Measurements from ENCODE around the gene SYNDIG1.

SYNDIG1 gene

DNA sequence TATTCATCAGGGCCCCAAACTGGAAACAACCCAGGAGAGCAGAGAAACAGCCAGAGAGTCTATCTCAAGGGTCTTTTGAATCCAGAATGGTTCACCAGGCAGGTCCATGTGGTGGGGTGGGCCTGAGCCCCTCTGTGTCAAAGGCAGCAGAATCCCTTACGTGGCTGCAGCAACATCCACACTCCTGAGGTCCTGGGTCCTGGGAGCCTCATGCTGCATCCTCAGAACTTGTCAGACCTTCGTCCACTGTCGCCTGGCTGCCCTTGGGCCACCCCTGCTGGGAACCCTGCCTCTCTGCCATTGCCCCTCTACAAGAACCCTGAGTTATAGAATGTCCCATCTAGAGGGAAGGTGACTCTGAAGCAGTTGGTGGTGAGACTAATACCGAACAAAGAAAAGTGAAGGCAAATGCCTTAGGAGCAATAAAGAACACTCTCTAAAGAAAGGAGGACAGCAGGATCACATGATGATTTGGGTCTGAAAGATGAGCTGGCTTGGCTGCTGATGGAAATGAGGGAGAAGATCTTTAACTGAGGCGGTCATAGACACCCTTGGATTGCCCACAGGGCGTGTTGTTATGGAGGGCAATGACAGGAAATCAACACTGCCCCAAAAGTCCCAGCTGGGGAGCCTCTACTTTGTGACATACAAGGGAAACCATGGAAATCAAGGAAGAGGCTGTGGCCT lies 161.2 kb downstream of the SYNDIG1 start:
- DNase-seq = no peak

DNA sequence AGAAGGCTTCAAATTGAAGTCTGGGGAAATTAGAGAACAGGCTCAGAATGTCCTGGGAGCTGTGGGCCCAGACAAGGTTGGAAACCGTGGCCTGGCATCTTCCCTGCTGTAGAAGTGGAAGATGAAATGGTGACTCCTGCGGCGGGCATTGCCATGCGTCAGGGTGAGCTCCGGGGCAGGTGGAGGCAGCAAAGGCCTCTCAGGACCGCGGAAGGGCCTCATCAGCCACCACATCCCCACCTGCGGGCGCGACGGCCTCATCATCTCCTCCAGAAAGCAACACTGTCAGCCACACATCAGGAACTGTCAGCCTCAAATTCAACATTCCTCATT lies 161.7 kb downstream of the SYNDIG1 start:
- DNase-seq = no peak

DNA sequence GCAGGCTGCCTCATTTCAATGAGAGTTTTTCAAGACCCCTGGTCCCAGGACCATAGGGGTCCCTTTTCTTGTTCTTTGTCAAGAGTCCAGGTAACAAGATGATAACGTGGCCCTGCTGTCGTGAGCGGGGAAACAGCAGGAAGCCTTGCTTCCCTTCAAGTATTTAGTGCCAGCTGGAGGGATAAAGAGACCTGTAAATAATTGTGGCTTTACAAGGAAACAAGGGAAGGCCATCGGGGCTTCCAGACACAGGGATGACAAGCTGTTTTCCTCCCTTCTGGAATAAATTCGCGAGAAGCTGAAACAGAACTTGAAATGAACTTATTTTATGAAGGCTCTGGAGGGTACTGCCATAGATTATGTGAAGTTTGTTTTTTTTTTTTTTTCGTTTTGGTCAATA lies 163.2 kb downstream of the SYNDIG1 start:
- no peak for DNase-seq

DNA sequence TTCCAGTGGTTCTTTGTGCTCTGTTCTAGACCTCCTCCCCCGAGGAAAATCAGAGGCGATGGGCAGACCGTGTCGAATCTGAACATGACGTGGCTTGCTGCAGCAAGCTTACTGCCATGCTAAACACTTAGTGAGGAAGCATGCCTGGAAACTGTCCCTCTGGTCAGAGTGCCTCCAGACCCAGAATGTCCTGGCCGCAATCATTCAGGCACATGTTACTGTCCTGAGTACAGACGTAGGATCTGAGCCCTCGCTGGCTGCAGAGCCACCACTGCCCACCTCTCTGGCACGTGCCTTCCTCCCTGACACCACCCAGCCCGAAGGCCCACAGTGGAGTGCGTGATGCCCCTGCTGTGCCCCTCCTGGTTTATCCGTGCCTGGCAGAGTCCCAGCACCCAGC lies 163.6 kb downstream of the SYNDIG1 start:
- DNase-seq = no peak

DNA sequence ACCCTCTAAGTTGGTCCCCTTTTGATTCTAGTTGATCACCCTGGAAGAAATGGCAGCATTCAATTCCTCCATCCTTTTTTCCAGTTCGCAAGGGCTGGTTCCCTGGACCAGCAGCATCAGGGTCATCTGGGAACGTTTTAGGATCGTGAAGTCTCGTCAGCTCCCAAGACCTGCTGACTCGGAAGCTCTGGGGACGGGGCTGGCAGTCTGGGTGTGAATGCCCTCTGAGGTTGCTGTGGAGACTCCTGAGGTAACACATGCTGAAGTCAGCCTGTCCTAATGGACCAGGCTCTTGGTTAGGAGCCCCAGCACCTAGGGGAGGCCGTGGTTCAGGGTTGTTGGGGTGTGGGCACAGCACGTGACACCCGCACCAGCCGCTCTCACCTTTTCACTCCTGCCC lies 164.1 kb downstream of the SYNDIG1 start:
- DNase-seq = no peak

DNA sequence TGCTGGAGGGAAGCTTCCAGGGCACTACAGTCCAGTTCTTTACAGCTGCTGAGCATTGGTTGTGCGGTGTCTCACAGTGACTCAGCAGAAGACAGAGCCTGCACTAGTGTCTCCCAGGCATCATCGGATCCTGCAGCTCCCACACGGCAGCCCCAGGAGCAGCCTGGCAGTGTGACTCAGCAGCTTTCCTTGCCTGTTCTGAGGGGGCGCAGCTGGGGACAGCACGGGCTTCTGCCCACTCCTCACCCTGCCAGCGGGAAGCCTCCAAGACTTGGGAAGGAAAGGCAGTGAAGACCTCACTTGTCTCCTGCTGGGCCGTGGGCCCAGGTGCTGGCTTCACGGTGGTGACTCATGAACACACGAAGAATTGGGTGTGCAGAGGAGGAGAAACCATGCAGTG lies 165.4 kb downstream of the SYNDIG1 start:
- peak in 49 of 56 donors; percentile 12 to 83 (median 56) for DNase-seq

DNA sequence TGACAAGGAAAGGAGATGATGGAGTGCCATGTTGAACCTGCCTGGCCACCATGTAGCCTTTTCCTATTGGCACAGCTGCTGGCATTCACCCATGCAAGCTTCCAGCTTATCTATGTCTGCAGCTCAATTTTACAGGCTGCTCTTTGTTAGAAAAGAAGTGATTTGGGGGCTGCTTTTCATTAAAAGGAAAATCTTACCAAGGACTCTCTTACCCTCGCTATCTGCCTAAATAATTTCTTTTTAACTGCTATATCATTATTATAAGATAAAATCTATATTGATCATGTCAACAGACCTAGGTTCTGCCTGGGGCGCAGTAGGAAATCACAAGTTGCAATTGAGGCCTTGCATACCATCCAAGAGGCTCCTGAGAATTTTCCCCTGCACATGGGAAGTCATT lies 167.2 kb downstream of the SYNDIG1 start:
- DNase-seq = no peak

DNA sequence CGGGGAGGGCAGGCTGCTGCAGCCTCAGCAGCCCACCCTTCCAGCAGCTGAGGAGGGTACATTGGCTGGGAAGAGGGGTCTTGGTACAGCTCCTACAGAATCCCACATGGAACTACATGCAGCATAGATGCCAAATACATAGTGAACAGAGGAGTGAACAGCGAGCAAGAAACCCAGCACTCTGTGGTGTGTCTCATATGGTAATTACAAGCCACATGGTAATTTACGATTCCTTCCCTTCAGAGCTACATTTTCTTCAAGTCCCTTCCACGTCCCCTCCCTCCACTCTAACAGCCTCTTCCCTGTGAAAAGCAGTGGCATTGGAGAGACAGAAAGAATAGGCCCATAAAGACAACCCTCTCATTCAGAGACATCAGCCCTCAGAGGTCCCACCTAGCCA lies 167.7 kb downstream of the SYNDIG1 start:
- DNase-seq = no peak

DNA sequence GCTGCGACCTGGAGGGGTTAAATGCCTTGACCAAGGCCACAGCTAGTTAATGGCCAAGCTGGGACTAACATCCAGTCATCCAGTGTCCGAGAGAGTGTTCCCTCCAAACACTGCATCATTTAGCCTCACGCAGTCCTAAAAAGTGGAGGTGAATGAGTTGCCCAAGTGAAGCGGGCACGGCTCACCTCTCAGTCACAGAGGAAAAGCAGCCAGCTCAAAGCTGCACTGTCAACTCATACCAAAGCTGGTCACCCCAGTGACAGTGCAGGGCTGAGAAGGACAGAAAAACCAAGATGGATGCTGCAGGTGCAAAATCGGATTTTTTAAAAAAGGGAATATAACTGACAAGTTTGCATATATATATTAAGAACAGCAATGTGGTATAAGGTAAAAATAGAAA lies 168.5 kb downstream of the SYNDIG1 start:
- no peak for DNase-seq

DNA sequence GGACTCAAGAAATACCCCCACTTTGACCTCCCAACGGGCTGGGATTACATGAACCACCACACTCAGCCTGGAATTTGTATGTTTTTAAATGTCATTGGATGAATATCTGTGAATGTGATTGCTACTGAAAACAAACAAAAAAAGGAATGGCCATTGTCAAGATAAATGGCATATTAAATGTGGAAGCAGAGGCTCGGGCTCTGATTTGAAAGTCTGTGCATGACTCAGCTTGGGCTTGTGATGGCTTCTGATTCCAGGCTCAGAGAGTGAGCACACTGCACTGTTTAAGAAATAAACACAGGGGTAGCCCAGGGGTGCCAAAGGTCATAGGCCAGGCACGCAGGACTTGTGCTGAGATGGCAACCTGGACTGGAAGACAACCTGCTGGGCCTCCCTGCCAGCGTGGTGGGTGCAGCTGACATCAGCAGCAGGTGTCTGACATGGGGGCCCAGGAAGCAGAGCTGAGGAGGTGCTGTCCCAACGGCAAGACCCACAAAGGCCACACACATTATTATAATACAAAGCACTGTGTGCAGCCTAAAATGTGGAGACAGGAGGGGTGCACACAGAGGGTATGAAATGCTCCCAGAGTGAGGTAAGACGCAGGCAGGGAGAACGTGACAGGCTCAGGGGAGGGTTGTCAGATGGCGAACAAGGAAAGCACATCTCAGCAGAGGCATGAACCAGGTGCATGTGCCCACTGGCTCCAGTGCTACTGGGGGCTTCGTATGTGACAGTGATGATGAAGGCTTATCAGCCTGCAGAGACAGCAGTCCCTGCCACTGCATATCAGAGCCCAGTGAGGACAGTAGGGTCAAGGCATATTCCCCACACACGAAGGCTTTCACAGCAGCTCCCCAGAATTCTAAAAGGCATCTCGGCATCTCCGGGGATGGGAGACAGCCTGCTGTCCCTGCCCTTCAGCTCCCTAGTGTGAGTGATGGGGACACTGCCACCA lies 169.4 kb downstream of the SYNDIG1 start:
- DNase-seq = no peak

DNA sequence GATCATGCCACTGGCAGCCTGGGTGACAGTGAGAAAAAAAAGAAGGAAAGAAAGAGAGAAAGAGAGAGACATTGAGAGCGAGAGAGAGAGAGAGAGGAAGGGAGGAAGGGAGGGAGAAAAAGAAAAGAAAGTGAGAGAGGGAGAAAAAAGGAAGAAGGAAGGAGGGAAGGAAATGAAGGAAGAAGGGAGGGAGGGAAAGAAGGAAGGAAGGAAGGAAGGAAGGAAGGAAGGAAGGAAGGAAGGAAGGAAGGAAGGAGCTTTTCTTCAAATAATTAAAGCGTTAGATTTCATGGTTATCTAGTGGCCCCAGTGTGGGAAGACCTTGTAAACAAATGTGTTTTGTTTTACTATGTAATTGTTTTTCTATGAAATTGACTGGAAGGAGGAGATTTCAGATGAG lies 170.8 kb downstream of the SYNDIG1 start:
- no peak for DNase-seq

DNA sequence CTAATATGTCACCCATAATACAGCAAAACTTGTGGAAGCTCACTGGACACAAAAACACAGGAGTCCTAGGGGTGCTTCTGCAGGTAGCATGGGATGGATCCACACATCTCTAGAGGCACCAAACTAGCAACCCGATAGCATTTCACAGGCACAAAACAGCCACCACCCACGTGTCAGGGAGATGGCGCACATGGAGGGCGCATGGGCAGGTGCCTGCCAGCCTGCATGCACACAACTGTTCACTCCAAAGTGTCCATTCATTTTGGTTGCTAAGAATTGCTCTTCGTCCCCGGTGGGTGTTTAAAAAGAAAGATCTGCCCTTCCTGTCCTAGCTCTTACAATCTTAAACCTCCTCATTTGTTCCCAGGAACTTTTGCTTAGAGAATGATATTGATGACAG lies 171.3 kb downstream of the SYNDIG1 start:
- DNase-seq = no peak

DNA sequence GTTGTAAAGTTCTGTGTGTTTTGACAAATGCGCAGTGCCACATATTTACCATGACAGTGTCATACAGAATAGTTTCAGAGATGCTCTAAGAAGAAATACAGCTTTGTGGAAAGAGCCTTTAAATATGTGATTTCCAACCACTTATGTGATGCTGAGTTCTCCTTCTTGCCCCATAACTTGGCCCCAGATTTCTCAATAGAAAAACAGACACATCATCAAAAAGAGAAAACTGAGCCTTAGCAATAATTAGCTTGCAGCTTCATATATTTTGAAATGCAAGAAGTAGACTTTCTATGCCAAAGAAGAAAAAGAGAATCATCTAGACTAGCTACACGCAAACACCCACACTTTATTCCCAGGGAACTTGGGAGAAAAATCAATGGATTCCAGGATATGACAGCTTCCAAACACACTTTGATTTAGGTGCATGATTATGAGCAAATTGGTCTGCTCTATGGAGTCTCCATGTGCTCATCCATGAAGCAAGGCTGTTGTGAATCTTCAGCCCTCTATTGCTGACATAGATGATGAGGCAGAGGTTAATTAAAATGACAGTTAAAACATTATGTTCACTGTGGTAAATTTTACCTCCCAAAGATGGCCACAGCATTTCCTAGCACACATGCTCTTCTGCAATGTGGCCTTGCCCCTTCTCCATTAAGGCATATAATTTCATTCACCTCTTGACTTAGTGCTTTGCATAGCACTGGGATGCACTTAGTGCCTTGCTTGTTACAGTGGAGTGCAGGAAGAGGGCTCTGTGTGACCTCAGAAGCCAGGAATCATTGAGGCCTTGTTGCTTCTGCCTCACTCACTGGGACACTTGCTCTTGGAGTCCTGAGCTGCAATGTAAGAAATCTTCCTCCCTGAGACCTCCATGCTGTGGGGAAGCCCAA lies 174.6 kb downstream of the SYNDIG1 start:
- no peak for DNase-seq

DNA sequence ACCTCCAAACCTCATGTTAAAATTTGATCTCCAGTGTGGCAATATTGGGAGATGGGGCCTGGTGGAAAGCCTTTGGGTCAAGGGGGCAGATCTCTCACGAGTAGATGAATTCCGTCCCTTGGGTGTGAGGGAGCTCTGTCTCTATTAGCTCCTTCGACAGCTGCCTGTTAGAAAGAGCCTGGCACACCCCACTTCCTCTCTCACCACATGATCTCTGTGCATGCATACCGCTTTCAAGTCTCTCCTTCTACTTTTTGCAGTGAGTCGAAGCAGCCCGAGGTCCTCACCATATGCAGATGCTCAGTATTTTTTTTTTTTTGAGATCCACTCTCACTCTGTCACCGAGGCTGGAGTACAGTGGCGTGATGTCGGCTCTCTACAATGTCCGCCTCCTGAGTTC lies 176.9 kb downstream of the SYNDIG1 start:
- peak in 1 of 56 donors; percentile 20 for DNase-seq

DNA sequence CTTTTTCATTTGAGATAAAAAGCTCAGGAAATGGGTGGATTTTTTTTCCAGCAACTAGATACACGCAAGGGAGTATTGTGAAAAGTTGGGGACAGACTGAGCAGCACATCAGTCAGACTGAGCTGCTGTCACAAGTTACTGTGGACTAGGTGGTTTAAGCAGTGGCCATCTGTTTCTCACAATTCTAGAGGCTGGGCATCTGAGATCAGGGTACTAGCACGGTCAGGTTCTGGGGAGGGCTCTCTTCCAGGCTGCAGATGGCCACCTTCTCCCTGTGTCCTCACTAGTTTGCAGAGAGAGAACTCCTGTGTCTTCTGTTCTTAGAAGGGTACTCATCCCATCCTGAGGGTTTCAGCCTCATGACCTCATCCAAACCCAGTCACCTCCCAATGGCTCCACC lies 178.3 kb downstream of the SYNDIG1 start:
- no peak for DNase-seq

DNA sequence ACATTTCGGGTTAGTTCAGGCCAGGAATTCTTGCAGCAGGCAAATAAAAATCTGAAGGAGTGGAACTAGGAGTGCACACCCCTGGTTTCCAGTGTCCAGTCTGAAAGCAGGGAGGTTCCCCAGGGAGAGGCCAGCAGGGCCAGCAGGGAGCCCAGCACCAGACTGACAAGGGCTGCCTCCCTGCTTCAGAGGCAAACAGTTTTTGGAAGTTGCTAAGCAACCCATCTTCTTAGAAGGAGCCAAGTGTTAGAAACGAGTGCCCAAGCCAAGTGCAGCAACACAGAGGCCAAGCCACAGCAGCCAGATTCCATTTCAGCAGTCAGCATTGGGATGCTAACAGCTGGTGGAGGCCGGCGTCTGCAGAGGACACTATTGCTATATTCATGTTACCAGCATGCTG lies 179.1 kb downstream of the SYNDIG1 start:
- DNase-seq = no peak

DNA sequence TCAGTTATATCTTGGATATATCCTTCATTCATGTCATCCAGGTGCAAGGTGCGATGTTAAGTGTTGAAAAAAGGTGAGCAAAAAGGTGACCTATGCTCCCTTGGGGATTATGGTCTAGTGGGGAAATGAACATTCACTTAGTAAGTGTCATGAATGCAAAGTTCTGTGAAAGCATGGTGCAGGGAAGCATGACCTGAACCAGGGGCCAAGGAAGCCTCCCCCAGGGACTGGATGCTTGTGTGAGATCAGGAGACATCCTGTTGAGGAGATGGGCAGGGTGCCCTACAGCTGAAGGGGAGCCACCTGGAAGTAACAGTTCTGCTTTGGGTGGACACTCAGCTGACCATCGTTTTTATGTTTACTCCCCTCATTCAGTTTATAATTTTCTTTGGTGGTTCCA lies 179.5 kb downstream of the SYNDIG1 start:
- no peak for DNase-seq

DNA sequence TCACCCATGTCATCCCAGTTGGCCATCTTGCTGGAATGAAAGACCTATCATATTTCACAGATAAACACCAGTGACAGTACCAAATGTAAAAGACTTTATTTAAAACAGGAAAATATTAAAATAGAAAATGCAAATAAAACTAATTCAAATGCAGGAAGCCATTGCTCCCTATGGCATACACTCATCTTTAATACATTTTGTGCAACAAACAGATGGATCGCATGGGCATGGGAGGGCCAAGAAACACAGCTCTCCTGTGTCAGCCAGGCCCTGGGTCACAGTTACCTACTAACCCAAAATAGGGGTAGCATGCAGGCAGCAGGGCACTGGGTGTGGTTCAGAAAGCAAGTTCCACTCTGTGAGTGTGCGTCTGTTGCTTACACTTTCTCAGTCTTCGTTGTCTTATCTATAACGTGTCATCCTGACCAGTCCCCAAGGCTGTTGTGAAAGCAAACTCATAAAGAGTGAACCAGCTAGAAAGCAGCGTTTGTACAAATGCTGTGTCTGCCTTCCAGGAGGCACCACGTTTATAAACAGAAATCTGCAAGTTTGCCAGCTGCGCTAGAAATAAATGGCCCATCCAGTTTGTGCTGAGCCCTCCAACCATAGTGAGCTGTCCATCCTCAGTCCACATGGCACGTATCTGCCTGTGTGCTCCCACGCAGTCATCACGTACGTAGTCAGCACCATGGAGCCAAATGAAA lies 180.5 kb downstream of the SYNDIG1 start:
- peak in 4 of 56 donors; percentile 13 to 35 (median 19) for DNase-seq

DNA sequence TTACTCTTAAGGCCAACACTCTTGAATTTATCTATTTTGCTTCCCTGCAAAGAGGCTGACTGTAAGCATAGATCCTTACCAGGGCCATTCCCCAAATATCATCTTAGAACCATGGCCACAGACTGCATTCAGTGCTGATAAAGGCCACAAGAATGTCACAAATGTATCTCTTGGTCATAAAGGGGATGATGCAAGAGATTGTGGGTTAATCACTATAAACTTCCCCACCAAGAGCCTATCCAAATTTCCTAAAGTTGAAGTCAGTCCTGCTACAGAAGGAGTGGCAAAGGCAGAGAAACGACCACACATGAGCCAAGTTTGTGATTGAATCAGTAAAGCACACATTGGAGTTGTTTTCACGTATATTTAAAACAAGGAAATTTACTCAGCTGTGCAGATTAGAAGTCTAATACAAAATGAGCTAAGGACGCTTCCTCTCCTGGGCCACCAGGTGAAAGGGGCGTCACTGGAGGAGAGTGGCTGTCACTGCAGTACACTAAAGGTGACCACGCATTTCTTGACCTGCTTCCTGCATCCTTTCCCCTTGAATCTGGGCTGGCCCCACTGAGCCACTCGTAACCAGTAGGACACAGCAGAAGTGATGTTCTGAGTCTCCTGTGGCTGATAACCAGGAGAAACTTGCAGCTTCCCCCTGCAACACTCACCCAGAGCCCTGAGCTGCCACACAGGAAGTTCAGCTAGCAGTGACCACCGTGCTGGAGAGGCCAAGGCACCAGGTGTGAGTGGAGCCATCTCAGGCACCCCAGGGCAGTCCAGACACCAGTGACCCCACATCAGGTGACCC lies 181.9 kb downstream of the SYNDIG1 start:
- no peak for DNase-seq

DNA sequence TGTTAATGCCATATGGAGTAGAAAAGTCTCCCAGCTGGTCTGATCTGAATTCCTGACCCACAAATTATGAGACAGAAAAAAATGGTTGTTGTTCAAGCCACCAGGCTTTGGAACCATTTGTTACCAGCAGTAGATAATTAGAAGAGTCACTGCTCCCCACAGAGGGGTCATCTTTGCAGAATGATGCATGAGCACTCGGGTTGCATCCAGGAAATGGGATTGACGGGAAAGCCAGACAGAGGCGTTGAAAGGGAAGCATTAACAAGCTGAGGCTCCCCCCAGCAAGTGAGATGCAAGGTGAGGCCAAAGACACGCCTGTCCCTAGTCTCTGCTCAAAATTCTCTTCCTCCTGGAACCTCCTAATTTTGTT lies 182.5 kb downstream of the SYNDIG1 start:
- no peak for DNase-seq
